ENCODE results near the gene CT47C1.
A peak's percentile ranks its signal among the peaks of the same experiment; 100 is the strongest.

CT47C1 gene

GRCh38 chrX:119062750-119063374 lies 9.9 kb upstream of the CT47C1 start:
- Mint-ChIP-seq H3K4me3 (no peak overlapping the region), H3K27ac (no peak overlapping the region), H3K9me3 (no peaks in the 10 kb centered on the region), H3K27me3 (no peaks in the 10 kb centered on the region), H3K36me3 (no peaks in the 10 kb centered on the region), H3K4me1 (no peaks in the 10 kb centered on the region)
- ATAC-seq (ENCODE audit: low read depth) (no peak), DNase-seq (ENCODE audit: low spot score in 2 of 2) (no peak)

DNA sequence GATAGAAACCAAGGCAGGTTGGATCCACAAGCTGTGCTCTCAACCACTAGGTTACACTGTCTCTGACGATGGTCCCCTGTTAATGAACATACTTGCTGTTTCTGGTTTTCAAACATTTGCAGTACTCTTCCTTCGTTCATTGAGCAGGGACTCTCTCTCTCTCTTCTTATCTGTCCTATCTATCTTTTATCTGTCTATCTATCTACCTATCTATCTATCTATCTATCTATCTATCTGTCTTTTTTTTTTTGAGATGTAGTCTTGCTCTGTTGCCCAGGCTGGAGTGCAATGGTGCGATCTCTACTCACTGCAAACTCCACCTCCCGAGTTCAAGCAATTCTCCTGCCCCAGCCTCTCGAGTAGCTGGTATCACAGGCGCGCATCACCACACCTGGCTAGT lies 9.4 kb upstream of the CT47C1 start:
- Mint-ChIP-seq H3K36me3 (no peaks in the 10 kb centered on the region), H3K4me3 (no peak overlapping the region)
- ATAC-seq (ENCODE audit: low read depth) = no peak

GRCh38 chrX:119067023-119067739 lies 5.6 kb upstream of the CT47C1 start:
- H3K36me3 Mint-ChIP-seq = no peaks in the 10 kb centered on the region
- no peak overlapping the region for H3K4me3 Mint-ChIP-seq
- no peaks in the 10 kb centered on the region for H3K9me3 Mint-ChIP-seq
- H3K27me3 Mint-ChIP-seq = no peaks in the 10 kb centered on the region
- peak; percentile 67 for ATAC-seq (ENCODE audit: low read depth)
- peak; percentile 32 to 39 for DNase-seq (ENCODE audit: low spot score in 2 of 2)
- no peak overlapping the region for H3K27ac Mint-ChIP-seq
- peaks cover 10% of the 10 kb centered on the region for H3K4me1 Mint-ChIP-seq

More for the DNA sequence above, 9.4 kb upstream of the CT47C1 start:
- Mint-ChIP-seq H3K4me1 (no peaks in the 10 kb centered on the region), H3K27me3 (no peaks in the 10 kb centered on the region), H3K27ac (no peak overlapping the region), H3K9me3 (no peaks in the 10 kb centered on the region)
- no peak for DNase-seq (ENCODE audit: low spot score in 2 of 2)

DNA sequence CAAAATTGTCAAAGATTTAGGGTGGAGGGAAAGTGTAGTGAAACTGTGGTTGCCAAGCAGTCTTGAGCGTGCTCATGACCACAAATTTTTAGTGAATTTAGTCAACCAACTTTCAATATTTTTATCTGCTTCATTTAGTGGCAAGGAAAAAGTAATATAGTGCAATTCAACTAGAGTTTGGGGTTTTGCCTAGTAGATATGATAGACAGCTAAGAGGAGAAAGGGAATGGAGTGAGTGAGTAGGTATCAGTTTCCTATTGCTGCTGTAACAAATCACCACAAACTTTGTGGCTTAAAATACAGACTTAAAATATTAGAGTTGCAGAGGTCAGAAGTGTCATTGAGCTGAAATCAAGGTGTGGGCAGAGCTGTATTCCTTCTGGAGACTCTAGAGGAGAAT lies 3.7 kb upstream of the CT47C1 start:
- DNase-seq (ENCODE audit: low spot score in 2 of 2) (no peak), ATAC-seq (ENCODE audit: low read depth) (no peak)
- Mint-ChIP-seq H3K36me3 (no peaks in the 10 kb centered on the region), H3K9me3 (no peaks in the 10 kb centered on the region), H3K4me1 (peaks cover 10% of the 10 kb centered on the region), H3K27ac (no peak overlapping the region), H3K4me3 (no peak overlapping the region), H3K27me3 (no peaks in the 10 kb centered on the region)

GRCh38 chrX:119069762-119070161 lies 3.0 kb upstream of the CT47C1 start:
- peaks cover 10% of the 10 kb centered on the region for H3K4me1 Mint-ChIP-seq
- DNase-seq (ENCODE audit: low spot score in 2 of 2) (no peak), ATAC-seq (ENCODE audit: low read depth) (no peak)
- H3K9me3 Mint-ChIP-seq = no peaks in the 10 kb centered on the region
- H3K36me3 Mint-ChIP-seq = no peaks in the 10 kb centered on the region
- H3K27ac Mint-ChIP-seq = no peak overlapping the region
- no peaks in the 10 kb centered on the region for H3K27me3 Mint-ChIP-seq
- no peak overlapping the region for H3K4me3 Mint-ChIP-seq

DNA sequence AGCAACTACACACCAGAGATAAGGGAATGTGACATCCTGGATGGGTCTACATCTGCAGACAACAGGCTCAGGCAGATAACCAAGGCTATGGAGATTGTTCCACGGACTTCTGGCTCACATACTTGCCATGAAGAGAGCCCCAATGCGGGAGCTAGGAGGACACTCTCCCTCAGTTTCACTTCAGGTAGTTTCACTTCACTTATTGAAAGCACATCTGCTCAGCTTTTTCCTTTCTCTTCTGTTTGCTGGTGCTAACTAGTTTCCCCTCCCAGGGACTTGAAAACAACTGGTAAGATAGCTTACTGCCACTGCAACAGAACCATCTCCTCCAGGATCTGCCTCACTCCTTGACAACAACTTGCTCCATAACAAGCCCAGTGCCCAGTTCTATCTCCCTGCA lies 1.4 kb upstream of the CT47C1 start:
- Mint-ChIP-seq H3K27me3 (no peaks in the 10 kb centered on the region), H3K36me3 (no peaks in the 10 kb centered on the region), H3K27ac (peak overlapping the region; percentile 81), H3K4me1 (peaks cover 10% of the 10 kb centered on the region), H3K4me3 (peak overlapping the region; percentile 41), H3K9me3 (no peaks in the 10 kb centered on the region)
- DNase-seq (ENCODE audit: low spot score in 2 of 2) (peak in 1 of 2 donors; percentile 9), ATAC-seq (ENCODE audit: low read depth) (peak; percentile 82)

GRCh38 chrX:119073200-119073905 lies 560 bp downstream of the CT47C1 start:
- no peaks in the 10 kb centered on the region for H3K27me3 Mint-ChIP-seq
- no peaks in the 10 kb centered on the region for H3K36me3 Mint-ChIP-seq

GRCh38 chrX:119073911-119074310 lies 1.1 kb downstream of the CT47C1 start:
- Mint-ChIP-seq H3K36me3 (no peaks in the 10 kb centered on the region), H3K27ac (no peak overlapping the region), H3K9me3 (no peaks in the 10 kb centered on the region), H3K4me3 (no peak overlapping the region), H3K27me3 (no peaks in the 10 kb centered on the region), H3K4me1 (peaks cover 10% of the 10 kb centered on the region)
- ATAC-seq (ENCODE audit: low read depth) (no peak), DNase-seq (ENCODE audit: low spot score in 2 of 2) (no peak)

More at GRCh38 chrX:119073200-119073905, 560 bp downstream of the CT47C1 start:
- no peaks in the 10 kb centered on the region for H3K9me3 Mint-ChIP-seq
- no peak overlapping the region for H3K4me3 Mint-ChIP-seq
- peaks cover 10% of the 10 kb centered on the region for H3K4me1 Mint-ChIP-seq
- no peak overlapping the region for H3K27ac Mint-ChIP-seq
- ATAC-seq (ENCODE audit: low read depth) (no peak), DNase-seq (ENCODE audit: low spot score in 2 of 2) (no peak)

GRCh38 chrX:119075270-119076025 lies 2.7 kb downstream of the CT47C1 start:
- Mint-ChIP-seq H3K27me3 (peaks cover 5% of the 10 kb centered on the region), H3K4me3 (no peak overlapping the region), H3K27ac (no peak overlapping the region), H3K4me1 (peaks cover 10% of the 10 kb centered on the region), H3K9me3 (no peaks in the 10 kb centered on the region), H3K36me3 (peaks cover 1% of the 10 kb centered on the region)
- ATAC-seq (ENCODE audit: low read depth) (no peak), DNase-seq (ENCODE audit: low spot score in 2 of 2) (no peak)

GRCh38 chrX:119082278-119082677 lies 9.5 kb downstream of the CT47C1 start:
- ATAC-seq (ENCODE audit: low read depth) = no peak
- Mint-ChIP-seq H3K9me3 (no peaks in the 10 kb centered on the region), H3K36me3 (peaks cover 1% of the 10 kb centered on the region)

DNA sequence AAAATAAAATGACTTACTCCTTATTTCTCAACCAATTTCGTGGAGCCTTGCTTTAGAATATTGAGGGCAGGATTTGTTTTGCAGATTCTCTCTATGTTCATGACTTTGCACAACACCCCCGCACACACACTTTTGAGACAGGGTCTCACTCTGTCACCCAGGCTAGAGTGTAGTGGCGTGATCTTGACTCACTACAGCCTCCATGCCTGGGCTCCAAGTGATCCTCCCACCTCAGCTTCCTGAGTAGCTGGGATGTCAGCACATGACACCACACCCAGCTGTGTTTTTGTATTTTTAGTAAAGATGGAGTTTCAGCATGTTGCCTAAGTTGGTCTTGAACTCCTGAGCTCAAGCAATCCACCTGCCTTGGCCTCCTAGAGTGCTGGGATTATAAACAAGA lies 12.0 kb downstream of the CT47C1 start:
- no peak overlapping the region for H3K4me3 Mint-ChIP-seq
- no peaks in the 10 kb centered on the region for H3K36me3 Mint-ChIP-seq
- H3K4me1 Mint-ChIP-seq = peaks cover 6% of the 10 kb centered on the region
- ATAC-seq (ENCODE audit: low read depth) (no peak), DNase-seq (ENCODE audit: low spot score in 2 of 2) (no peak)
- H3K27me3 Mint-ChIP-seq = no peaks in the 10 kb centered on the region
- no peak overlapping the region for H3K27ac Mint-ChIP-seq
- no peaks in the 10 kb centered on the region for H3K9me3 Mint-ChIP-seq

More at GRCh38 chrX:119082278-119082677, 9.5 kb downstream of the CT47C1 start:
- no peak overlapping the region for H3K4me3 Mint-ChIP-seq
- peaks cover 5% of the 10 kb centered on the region for H3K27me3 Mint-ChIP-seq
- H3K4me1 Mint-ChIP-seq = no peaks in the 10 kb centered on the region
- H3K27ac Mint-ChIP-seq = no peak overlapping the region
- DNase-seq (ENCODE audit: low spot score in 2 of 2) = no peak

DNA sequence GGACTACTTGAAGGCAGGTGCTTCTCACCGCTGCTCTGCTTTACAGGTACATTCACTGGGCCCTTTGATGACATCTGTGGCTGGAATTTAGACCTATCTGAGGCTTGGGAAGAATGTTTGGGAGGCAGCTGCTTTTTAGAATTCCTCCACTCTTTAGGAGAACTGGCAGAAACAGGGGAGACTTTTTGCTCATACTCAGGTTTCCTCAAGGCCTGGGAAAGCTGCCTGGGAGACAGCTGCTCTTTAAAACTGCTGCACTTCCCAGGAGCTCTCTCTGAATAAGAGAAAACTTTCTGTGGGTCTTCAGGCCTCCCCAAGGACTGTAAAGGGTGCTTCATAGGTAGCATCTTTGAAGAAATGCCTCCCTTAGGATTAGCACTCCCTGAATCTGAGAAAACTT lies 14.3 kb downstream of the CT47C1 start:
- H3K27ac Mint-ChIP-seq = no peak overlapping the region
- no peaks in the 10 kb centered on the region for H3K27me3 Mint-ChIP-seq
- DNase-seq (ENCODE audit: low spot score in 2 of 2) (no peak), ATAC-seq (ENCODE audit: low read depth) (no peak)
- H3K9me3 Mint-ChIP-seq = no peaks in the 10 kb centered on the region
- no peak overlapping the region for H3K4me3 Mint-ChIP-seq
- peaks cover 7% of the 10 kb centered on the region for H3K4me1 Mint-ChIP-seq
- no peaks in the 10 kb centered on the region for H3K36me3 Mint-ChIP-seq

- ATAC-seq (ENCODE audit: low read depth) = peak; percentile 88
- DNase-seq (ENCODE audit: low spot score in 2 of 2) = peak in 1 of 2 donors; percentile 3
- peaks cover 7% of the 10 kb centered on the region for H3K4me1 Mint-ChIP-seq
- no peaks in the 10 kb centered on the region for H3K36me3 Mint-ChIP-seq
- H3K27ac Mint-ChIP-seq = peak overlapping the region; percentile 5
- H3K4me3 Mint-ChIP-seq = no peak overlapping the region
- no peaks in the 10 kb centered on the region for H3K9me3 Mint-ChIP-seq
- H3K27me3 Mint-ChIP-seq = no peaks in the 10 kb centered on the region
Observed at GRCh38 chrX:119089619-119090018, 16.8 kb downstream of the CT47C1 start.

DNA sequence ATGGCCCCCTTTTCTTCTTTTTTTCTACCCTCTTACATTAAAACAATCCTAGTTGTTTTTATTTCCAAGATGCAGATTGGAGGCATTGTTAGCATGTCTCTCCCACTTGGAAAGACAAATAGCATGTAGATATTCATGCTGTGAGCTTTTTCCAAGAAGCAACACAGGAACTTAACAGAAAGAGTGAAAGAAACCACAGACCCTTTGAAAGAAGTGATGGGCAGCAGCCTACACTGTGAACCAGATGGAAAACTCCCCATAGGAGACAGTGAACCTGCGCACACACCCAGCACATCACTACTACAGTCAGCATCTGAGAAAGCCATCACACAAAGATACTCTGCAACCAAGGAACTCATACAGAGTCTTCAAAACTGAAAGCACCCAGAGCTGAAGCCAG lies 17.8 kb downstream of the CT47C1 start:
- H3K27ac Mint-ChIP-seq = no peak overlapping the region
- no peaks in the 10 kb centered on the region for H3K9me3 Mint-ChIP-seq
- H3K4me3 Mint-ChIP-seq = no peak overlapping the region
- H3K36me3 Mint-ChIP-seq = no peaks in the 10 kb centered on the region
- H3K4me1 Mint-ChIP-seq = peaks cover 7% of the 10 kb centered on the region
- no peak for DNase-seq (ENCODE audit: low spot score in 2 of 2)
- ATAC-seq (ENCODE audit: low read depth) = no peak
- no peaks in the 10 kb centered on the region for H3K27me3 Mint-ChIP-seq
